NK-92 (cell line): ENCODE results near the gene HIF1AN.

Experiments used
- DNase-seq: peaks from one replicate; lab custom pipeline; 2025; ENCODE audit not compliant: unreplicated experiment; lab: John Stamatoyannopoulos, UW

HIF1AN gene

GRCh38 chr10:100535715-100536353 lies at the start of gene HIF1AN:
HIF1AN (plus strand) TSS chr10:100535943; CDS start chr10:100535959, 16 bp downstream.
- DNase-seq, result peak; percentile 31

GRCh38 chr10:100487529-100487928 lies 48.2 kb upstream of the HIF1AN start:
- no peak for DNase-seq

- no peak for DNase-seq
Measured at GRCh38 chr10:100489396-100489795, 46.3 kb upstream of the HIF1AN start.

- DNase-seq, result no peak
Measured at GRCh38 chr10:100490531-100490930, 45.2 kb upstream of the HIF1AN start.

GRCh38 chr10:100496567-100496966 lies 39.2 kb upstream of the HIF1AN start:
- DNase-seq, result no peak

DNA sequence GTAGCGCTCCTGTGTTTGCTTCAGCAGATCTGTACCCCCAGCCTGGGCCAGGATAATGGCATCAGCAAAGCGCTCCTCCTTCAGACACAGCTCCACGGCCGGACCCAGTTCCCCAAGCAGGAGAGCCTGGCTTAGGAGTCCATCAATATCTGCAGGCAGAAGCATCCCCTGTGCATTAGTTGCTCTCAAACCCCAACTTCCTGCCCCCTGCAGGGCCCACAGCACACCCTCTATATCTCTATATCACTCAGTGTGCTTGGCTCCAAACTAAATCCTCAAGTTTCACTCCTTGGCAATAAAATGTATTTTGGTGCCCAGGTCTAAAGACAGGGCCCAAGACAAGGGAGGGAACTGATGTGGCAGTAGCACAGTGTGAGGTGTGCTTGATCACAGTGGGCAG lies 37.7 kb upstream of the HIF1AN start:
- no peak for DNase-seq

- no peak for DNase-seq
Measured at GRCh38 chr10:100501423-100501822, 34.3 kb upstream of the HIF1AN start.

DNA sequence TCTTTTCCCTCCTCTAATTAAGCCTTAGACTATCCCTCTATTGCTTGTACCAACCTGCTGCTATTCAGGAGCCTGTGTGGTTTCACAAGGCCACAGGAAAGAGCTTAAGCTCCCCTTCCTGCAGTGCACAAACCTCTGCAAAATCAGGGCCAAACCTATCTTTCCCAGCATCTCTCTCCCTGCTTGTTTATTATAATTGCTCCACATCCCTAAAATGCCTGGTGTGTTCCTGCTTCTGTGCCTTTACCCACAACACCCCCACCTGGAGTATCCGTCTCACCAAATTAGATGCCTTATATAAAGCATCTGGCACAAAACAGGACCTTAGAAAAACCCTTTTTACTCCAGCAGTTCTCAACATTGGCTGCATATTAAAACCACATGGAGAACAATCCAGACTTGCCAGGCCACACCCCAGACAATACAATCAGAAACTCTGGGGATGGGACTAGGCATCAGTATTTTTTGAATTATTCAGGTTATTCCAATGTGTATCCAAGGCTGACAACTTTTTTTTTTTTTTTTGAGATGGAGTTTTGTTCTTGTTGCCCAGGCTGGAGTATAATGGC lies 32.7 kb upstream of the HIF1AN start:
- DNase-seq, result no peak

DNA sequence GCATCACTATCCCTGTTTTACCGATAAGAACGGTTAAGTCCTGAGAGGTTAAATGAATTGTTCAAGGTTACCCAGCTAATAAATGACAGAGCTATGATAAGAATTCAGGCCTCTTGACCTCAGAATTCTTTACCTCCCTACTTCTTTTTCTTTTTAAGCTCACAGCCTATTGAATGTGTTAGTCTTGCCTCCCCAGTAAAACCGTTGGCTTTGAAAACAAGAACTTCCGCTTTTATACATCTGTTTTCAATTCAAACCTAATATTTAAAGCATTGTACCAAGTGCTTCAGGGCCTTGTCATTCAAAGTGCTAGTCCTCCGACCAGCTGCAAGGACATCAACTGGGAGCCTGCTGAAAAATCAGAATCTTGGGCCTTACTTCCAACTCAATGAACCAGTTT lies 31.6 kb upstream of the HIF1AN start:
- no peak for DNase-seq

DNA sequence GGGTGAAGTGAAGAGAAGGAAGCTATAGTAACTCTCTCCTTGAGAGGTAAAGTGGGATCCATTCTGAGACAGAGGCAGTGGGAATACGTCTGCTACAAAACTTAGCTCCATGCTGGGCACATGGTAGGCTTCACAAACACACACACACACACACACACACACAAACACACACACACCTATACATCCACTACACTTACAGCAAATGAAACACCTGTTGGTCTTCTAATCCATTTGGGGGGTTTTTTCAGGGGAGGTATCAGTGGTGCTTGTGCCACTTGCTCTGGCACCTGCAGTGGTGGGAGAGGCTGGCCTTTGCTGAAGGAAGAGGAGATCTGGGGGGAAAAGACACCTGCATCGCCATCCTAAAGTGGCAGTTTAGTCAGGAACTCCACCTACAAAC lies 30.6 kb upstream of the HIF1AN start:
- no peak for DNase-seq

DNA sequence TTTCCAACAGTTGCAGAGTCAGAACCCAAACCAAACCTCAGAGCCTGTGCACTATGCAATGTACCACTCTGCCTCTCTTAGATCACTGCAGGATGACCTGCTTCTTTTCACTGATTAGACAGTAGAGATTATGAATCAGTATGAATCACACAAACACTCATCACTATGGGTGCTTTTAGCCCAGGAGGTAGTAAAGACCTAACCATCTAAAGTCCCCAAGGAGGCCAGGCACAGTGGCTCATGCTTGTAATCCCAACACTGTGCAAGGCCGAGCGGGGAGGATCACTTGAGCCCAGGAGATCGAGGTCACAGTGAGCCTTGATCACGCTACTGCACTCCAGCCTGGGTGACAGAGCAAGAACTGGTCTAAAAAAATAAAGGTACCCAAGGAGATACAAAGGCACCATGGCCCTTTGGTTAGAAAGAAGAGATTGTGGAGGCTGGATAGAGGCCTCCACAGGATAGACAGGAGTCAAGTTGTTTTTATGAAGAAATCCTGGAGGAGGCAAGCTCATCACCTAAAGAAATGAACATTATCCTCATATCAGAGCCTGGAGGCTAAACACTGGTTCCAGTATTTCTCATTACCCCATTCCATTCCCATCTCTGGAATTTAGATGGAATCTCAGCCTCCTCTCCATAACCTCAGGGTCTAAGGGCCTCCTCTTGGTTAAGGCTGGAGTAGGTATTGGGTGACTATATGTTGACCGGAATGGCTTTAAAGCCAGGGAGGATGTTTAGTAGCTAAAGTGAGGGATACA lies 29.0 kb upstream of the HIF1AN start:
- DNase-seq, result no peak

- DNase-seq, result no peak
Measured at GRCh38 chr10:100507357-100507732, 28.4 kb upstream of the HIF1AN start.

DNA sequence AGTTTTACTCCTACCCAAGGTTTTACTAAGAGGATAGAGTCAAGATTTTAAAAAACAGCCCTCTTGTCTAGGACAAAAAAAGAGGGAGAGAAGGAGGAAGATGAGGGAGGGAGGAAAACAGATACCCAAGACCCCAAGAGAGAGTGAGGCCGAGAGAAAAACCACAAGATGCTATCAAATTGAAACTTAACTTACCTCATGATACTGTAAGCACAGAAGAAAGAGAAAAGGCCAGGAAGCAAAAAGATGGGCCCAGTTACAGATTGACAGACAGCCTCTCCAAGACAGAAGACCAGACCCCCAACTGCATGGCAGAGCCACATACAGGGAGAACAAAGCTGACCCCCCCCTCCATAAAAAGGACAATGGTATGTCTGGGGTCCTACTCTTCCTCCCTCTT lies 27.5 kb upstream of the HIF1AN start:
- DNase-seq, result no peak

- DNase-seq, result no peak
Measured at GRCh38 chr10:100508691-100509150, 27.0 kb upstream of the HIF1AN start.

- no peak for DNase-seq
Measured at GRCh38 chr10:100509241-100509840, 26.4 kb upstream of the HIF1AN start.

- DNase-seq, result no peak
Measured at GRCh38 chr10:100510533-100511308, 25.0 kb upstream of the HIF1AN start.

DNA sequence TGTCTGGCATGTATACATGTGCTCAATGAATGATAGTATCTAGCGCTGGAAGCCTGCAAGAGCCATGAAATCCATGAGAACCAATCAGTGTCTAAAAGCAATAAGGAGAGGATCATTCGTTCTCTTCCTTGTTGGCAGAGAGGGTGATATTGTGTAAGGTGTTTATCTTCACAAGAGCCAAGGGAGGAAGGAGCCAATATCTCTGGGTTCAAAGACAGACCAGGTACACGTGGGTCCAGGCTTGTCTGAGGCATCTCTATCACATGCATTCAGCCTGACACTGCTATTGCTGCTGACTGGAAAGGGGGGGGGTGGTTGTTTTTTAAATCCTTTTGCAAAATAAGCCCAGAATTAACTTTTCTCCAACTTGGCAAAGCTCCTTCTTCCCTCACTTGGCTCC lies 20.1 kb upstream of the HIF1AN start:
- no peak for DNase-seq

- no peak for DNase-seq
Measured at GRCh38 chr10:100516847-100517246, 18.9 kb upstream of the HIF1AN start.

DNA sequence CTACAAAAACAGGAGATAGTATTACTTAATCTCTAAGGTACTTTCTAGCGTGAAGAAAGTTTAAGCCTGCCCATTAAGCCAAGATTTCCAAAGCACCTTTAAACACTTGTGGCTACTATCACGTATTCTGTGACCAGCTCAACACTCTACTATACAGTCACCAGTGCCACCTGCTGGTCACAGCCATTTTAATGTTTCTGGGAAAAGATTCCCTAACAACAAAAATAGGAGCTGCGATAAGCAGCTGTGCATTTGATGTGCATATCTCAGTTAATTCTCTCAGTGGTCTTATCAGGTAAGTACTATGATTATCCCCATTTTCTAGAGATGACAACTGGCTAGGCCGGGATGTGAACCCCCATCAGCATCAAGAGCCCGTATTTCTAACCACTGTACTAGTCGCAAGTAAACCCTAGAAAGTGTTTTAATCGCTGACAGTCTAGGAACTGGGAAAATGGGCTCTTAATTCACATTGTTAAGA lies 16.9 kb upstream of the HIF1AN start:
- no peak for DNase-seq

GRCh38 chr10:100519311-100520051 lies 16.3 kb upstream of the HIF1AN start, which contains the start of gene SEC31B:
SEC31B (minus strand) TSS chr10:100519861; CDS start chr10:100516952, 2,909 bp downstream.
- no peak for DNase-seq
